DND-41 (cell line): ENCODE results near the gene WDR88.

Experiments used
- ATAC-seq: fragments of 200-7000 bp; cut with Tn5 transposase; 3 replicates; pipeline ENCODE4 v1.9.1; 2021; ENCODE audit warnings: low read depth; ENCODE audit not compliant: insufficient read depth
- DNase-seq: peaks from one replicate; pipeline ENCODE4 v3.0.0-alpha.2; 2020
- H2AFZ ChIP-seq: 2 replicates; pipeline ENCODE4 v1.6.0; 2012; ENCODE audit warnings: low read depth, low read length
- H3K27ac ChIP-seq: 2 replicates; pipeline ENCODE4 v1.5.1; 2012; ENCODE audit warnings: low read length, inconsistent platforms
- H3K27me3 ChIP-seq: fragments of 200-600 bp; sonication (generic); 2 replicates; pipeline ENCODE4 v1.6.0; 2012; ENCODE audit warnings: low read length, mild to moderate bottlenecking, inconsistent platforms; ENCODE audit not compliant: insufficient read depth, poor library complexity
- H3K36me3 ChIP-seq: 2 replicates; pipeline ENCODE4 v1.5.1; 2012; ENCODE audit warnings: low read length, inconsistent platforms; ENCODE audit not compliant: insufficient read depth
- H3K4me1 ChIP-seq: 2 replicates; pipeline ENCODE4 v1.5.1; 2012; ENCODE audit warnings: mild to moderate bottlenecking, low read length; ENCODE audit not compliant: insufficient read depth
- H3K4me2 ChIP-seq: 2 replicates; pipeline ENCODE4 v1.6.0; 2012; ENCODE audit warnings: mild to moderate bottlenecking, moderate library complexity, low read length, inconsistent platforms; ENCODE audit not compliant: insufficient read depth
- H3K4me3 ChIP-seq, 2 experiments: fragments of 200-600 bp in 1 of 2; shearing (Covaris generic) in 1 of 2; 2 replicates each; pipeline ENCODE4 v1.5.1; 2012 to 2016; ENCODE audit warnings: inconsistent platforms in 2 of 2, low read length in 2 of 2, mild to moderate bottlenecking in 2 of 2, low read depth in 1 of 2, moderate library complexity in 1 of 2
- H3K79me2 ChIP-seq: 2 replicates; pipeline ENCODE4 v1.6.0; 2012; ENCODE audit warnings: low read length, inconsistent platforms; ENCODE audit not compliant: insufficient read depth
- H3K9ac ChIP-seq: 2 replicates; pipeline ENCODE4 v1.6.0; 2012; ENCODE audit warnings: low read depth, mild to moderate bottlenecking, inconsistent platforms, low read length, moderate library complexity
- H3K9me3 ChIP-seq: 2 replicates; pipeline ENCODE4 v1.5.1; 2012; ENCODE audit warnings: low read length, moderate library complexity, mild to moderate bottlenecking, inconsistent platforms; ENCODE audit not compliant: insufficient read depth, severe bottlenecking
- H4K20me1 ChIP-seq: 2 replicates; pipeline ENCODE4 v1.6.0; 2012; ENCODE audit warnings: low read length; ENCODE audit not compliant: insufficient read depth
- CTCF ChIP-seq: IDR thresholded peaks from 2 replicates; pipeline ENCODE4 v1.5.1; 2012; ENCODE audit warnings: borderline replicate concordance, low read length, moderate library complexity, mild to moderate bottlenecking; ENCODE audit not compliant: poor library complexity, severe bottlenecking; ENCODE audit errors: extremely low read depth
- EZH2 ChIP-seq: IDR thresholded peaks from 3 replicates; pipeline ENCODE4 v1.6.1; 2012; ENCODE audit warnings: borderline replicate concordance, low read depth, mild to moderate bottlenecking, moderate library complexity, low read length, inconsistent platforms; ENCODE audit not compliant: severe bottlenecking

WDR88 gene

GRCh38 chr19:33205531-33206260 is 73.8 kb downstream of the WDR88 start:
- Histone ChIP-seq H3K79me2 (no peaks in the 10 kb centered on the region), H3K4me2 (no peak overlapping the region), H4K20me1 (no peaks in the 10 kb centered on the region; the same call in 1 of the 2 replicates), H3K27me3 (no peaks in the 10 kb centered on the region), H3K9ac (no peak overlapping the region), H3K4me3 (no peak overlapping the region), H3K27ac (no peak overlapping the region), H3K9me3 (no peaks in the 10 kb centered on the region), H3K36me3 (no peaks in the 10 kb centered on the region), H3K4me1 (no peaks in the 10 kb centered on the region), H2AFZ (no peak overlapping the region)
- DNase-seq: no peak
- no peak for ATAC-seq
- TF ChIP-seq CTCF: no peak
- TF ChIP-seq EZH2: no peak

GRCh38 chr19:33206261-33207039 is 74.5 kb downstream of the WDR88 start:
- Histone ChIP-seq H3K79me2 (no peaks in the 10 kb centered on the region), H4K20me1 (no peaks in the 10 kb centered on the region; the same call in 1 of the 2 replicates), H3K27me3 (no peaks in the 10 kb centered on the region), H2AFZ (no peak overlapping the region), H3K4me1 (no peaks in the 10 kb centered on the region), H3K27ac (no peak overlapping the region), H3K9me3 (no peaks in the 10 kb centered on the region), H3K36me3 (no peaks in the 10 kb centered on the region), H3K4me2 (no peak overlapping the region), H3K4me3 (no peak overlapping the region), H3K9ac (no peak overlapping the region)
- ATAC-seq (no peak), DNase-seq (no peak)
- TF ChIP-seq EZH2 (no peak), CTCF (no peak)

GRCh38 chr19:33207040-33207620 is 75.2 kb downstream of the WDR88 start:
- H3K4me1 ChIP-seq: no peaks in the 10 kb centered on the region
- DNase-seq (no peak), ATAC-seq (no peak)
- H3K79me2 ChIP-seq: no peaks in the 10 kb centered on the region
- H3K27ac ChIP-seq: no peak overlapping the region
- no peak overlapping the region for H3K4me2 ChIP-seq
- H3K27me3 ChIP-seq: no peaks in the 10 kb centered on the region
- H3K9ac ChIP-seq: no peak overlapping the region
- H4K20me1 ChIP-seq: no peaks in the 10 kb centered on the region; the same call in 1 of the 2 replicates
- no peak for TF ChIP-seq CTCF
- TF ChIP-seq EZH2: no peak
- H2AFZ ChIP-seq: no peak overlapping the region
- H3K9me3 ChIP-seq: no peaks in the 10 kb centered on the region
- H3K4me3 ChIP-seq: no peak overlapping the region
- no peaks in the 10 kb centered on the region for H3K36me3 ChIP-seq
